Stimulated activated naive CD8-positive, alpha-beta T cell treated with anti-CD3 and anti-CD28 coated beads, Interleukin-15, Interleukin-2, amounts not matched to agents 100 U/mL and 50 U/mL, for 24 hours (primary cell): ENCODE measurements around the gene FCRL3.
A peak's percentile ranks its signal among the peaks of the same experiment; 100 is the strongest.
"Not testable (repeated sequence)": the region's sequence is repeated elsewhere in the genome, so short reads cannot be mapped to it uniquely, and the experiment has no call there.

Experiments used
- ATAC-seq: fragments of 150-1000 bp; cut with Tn5 transposase; one replicate; pipeline ENCODE4 v1.10.0; 2021
- DNase-seq: peaks from one replicate; pipeline ENCODE4 v3.0.0; 2021

FCRL3 gene

GRCh38 chr1:157700732-157701131 is at the start of gene FCRL3:
FCRL3 (minus strand) TSS chr1:157700769; CDS start chr1:157700489, 280 bp downstream.
- ATAC-seq (peak; percentile 67), DNase-seq (no peak)

- DNase-seq (no peak), ATAC-seq (no peak)
These were observed 47.8 kb upstream of the FCRL3 start for GRCh38 chr1:157748262-157748817.

GRCh38 chr1:157739229-157739901 is 38.8 kb upstream of the FCRL3 start:
- ATAC-seq: peak; percentile 89

GRCh38 chr1:157735991-157736390 is 35.4 kb upstream of the FCRL3 start:
- ATAC-seq, DNase-seq: not testable (repeated sequence)

More at GRCh38 chr1:157739229-157739901, 38.8 kb upstream of the FCRL3 start:
- no peak for DNase-seq

GRCh38 chr1:157734321-157734720 is 33.8 kb upstream of the FCRL3 start:
- ATAC-seq: no peak
- no peak for DNase-seq

GRCh38 chr1:157732755-157733154 is 32.2 kb upstream of the FCRL3 start:
- DNase-seq: no peak
- no peak for ATAC-seq

GRCh38 chr1:157725221-157725577 is 24.6 kb upstream of the FCRL3 start:
- ATAC-seq: no peak
- DNase-seq: no peak

- no peak for DNase-seq
- peak; percentile 76 for ATAC-seq
These were observed 24.1 kb upstream of the FCRL3 start for GRCh38 chr1:157724537-157725220.

GRCh38 chr1:157723157-157723556 is 22.6 kb upstream of the FCRL3 start:
- no peak for ATAC-seq
- DNase-seq: no peak

- no peak for ATAC-seq
- DNase-seq: no peak
These were observed 21.4 kb upstream of the FCRL3 start for GRCh38 chr1:157721985-157722384.

GRCh38 chr1:157715736-157716135 is 15.2 kb upstream of the FCRL3 start:
- no peak for ATAC-seq
- no peak for DNase-seq

- ATAC-seq: no peak
These were observed 11.2 kb upstream of the FCRL3 start for GRCh38 chr1:157711802-157712201.

GRCh38 chr1:157704878-157705277 is 4.3 kb upstream of the FCRL3 start:
- ATAC-seq (no peak), DNase-seq (no peak)

More at GRCh38 chr1:157711802-157712201, 11.2 kb upstream of the FCRL3 start:
- no peak for DNase-seq

GRCh38 chr1:157703981-157704380 is 3.4 kb upstream of the FCRL3 start:
- ATAC-seq (no peak), DNase-seq (no peak)

GRCh38 chr1:157702308-157702825 is 1.8 kb upstream of the FCRL3 start:
- no peak for ATAC-seq
- no peak for DNase-seq

- no peak for DNase-seq
- no peak for ATAC-seq
These were observed 264 bp downstream of the FCRL3 start for GRCh38 chr1:157700305-157700704.

GRCh38 chr1:157697781-157698569 is 2.6 kb downstream of the FCRL3 start:
- DNase-seq (no peak), ATAC-seq (no peak)

- no peak for DNase-seq
These were observed 3.5 kb downstream of the FCRL3 start for GRCh38 chr1:157696966-157697628.

GRCh38 chr1:157695417-157695816 is 5.2 kb downstream of the FCRL3 start:
- no peak for DNase-seq
- no peak for ATAC-seq

More at GRCh38 chr1:157696966-157697628, 3.5 kb downstream of the FCRL3 start:
- ATAC-seq: peak; percentile 25

- DNase-seq (no peak), ATAC-seq (no peak)
These were observed 9.2 kb downstream of the FCRL3 start for GRCh38 chr1:157691285-157691920.

- no peak for ATAC-seq
- no peak for DNase-seq
These were observed 17.7 kb downstream of the FCRL3 start for GRCh38 chr1:157682710-157683437.
